Liver (tissue), 3 donors: ENCODE results near the gene ZNF229.

Source experiments
- RAD21 ChIP-seq, 2 donors: IDR thresholded peaks; 2 replicates each; pipeline ENCODE4 v1.6.1; 2016; ENCODE audit warnings: antibody characterized with exemption in 2 of 2, mild to moderate bottlenecking in 2 of 2
- TAF1 ChIP-seq: conservative IDR thresholded peaks from 2 replicates; pipeline ENCODE4 v1.6.1; 2016; ENCODE audit warnings: antibody characterized with exemption, mild to moderate bottlenecking
- YY1 ChIP-seq: IDR thresholded peaks from 2 replicates; pipeline ENCODE4 v1.6.1; 2016; ENCODE audit warnings: antibody characterized with exemption, mild to moderate bottlenecking
- TF ChIP-seq, protein P1 (sequence below): IDR thresholded peaks from 2 replicates; pipeline ENCODE4 v1.6.1; 2016; ENCODE audit warnings: antibody characterized with exemption, mild to moderate bottlenecking
- TF ChIP-seq, protein P2 (sequence below): fragments of 150-350 bp; IDR thresholded peaks from 2 replicates; pipeline ENCODE4 v1.5.1; 2017; ENCODE audit warnings: improper control_type of control experiment, low read depth, low read length; ENCODE audit not compliant: missing input control
- donor health status: healthy.
- donor health status: healthy.

DNA sequence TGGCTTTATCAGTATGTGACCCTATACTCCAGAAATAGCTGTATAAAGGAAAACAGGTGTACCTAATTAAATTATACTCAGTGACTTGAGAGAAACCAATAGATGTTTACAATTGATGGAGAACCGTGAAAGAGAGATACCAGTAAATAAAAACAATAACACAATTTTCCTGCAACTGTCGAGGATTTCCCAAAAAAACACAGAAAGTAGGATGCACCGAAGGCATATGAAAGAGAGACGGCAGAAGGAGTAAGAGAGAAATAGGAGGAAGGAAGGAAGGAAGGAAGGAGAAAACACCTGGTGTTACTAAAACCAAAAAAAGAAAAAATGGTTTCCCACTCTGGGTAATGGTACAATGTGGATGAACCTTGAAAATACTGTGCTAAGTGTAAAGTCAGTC, 6.8 kb upstream of the ZNF229 start:
- TF ChIP-seq, protein P1, sequence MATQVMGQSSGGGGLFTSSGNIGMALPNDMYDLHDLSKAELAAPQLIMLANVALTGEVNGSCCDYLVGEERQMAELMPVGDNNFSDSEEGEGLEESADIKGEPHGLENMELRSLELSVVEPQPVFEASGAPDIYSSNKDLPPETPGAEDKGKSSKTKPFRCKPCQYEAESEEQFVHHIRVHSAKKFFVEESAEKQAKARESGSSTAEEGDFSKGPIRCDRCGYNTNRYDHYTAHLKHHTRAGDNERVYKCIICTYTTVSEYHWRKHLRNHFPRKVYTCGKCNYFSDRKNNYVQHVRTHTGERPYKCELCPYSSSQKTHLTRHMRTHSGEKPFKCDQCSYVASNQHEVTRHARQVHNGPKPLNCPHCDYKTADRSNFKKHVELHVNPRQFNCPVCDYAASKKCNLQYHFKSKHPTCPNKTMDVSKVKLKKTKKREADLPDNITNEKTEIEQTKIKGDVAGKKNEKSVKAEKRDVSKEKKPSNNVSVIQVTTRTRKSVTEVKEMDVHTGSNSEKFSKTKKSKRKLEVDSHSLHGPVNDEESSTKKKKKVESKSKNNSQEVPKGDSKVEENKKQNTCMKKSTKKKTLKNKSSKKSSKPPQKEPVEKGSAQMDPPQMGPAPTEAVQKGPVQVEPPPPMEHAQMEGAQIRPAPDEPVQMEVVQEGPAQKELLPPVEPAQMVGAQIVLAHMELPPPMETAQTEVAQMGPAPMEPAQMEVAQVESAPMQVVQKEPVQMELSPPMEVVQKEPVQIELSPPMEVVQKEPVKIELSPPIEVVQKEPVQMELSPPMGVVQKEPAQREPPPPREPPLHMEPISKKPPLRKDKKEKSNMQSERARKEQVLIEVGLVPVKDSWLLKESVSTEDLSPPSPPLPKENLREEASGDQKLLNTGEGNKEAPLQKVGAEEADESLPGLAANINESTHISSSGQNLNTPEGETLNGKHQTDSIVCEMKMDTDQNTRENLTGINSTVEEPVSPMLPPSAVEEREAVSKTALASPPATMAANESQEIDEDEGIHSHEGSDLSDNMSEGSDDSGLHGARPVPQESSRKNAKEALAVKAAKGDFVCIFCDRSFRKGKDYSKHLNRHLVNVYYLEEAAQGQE = no peak
- TF ChIP-seq RAD21 (IDR thresholded peaks at IDR 0.05) = no peak
- TF ChIP-seq, protein P2, sequence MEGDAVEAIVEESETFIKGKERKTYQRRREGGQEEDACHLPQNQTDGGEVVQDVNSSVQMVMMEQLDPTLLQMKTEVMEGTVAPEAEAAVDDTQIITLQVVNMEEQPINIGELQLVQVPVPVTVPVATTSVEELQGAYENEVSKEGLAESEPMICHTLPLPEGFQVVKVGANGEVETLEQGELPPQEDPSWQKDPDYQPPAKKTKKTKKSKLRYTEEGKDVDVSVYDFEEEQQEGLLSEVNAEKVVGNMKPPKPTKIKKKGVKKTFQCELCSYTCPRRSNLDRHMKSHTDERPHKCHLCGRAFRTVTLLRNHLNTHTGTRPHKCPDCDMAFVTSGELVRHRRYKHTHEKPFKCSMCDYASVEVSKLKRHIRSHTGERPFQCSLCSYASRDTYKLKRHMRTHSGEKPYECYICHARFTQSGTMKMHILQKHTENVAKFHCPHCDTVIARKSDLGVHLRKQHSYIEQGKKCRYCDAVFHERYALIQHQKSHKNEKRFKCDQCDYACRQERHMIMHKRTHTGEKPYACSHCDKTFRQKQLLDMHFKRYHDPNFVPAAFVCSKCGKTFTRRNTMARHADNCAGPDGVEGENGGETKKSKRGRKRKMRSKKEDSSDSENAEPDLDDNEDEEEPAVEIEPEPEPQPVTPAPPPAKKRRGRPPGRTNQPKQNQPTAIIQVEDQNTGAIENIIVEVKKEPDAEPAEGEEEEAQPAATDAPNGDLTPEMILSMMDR = no peak
- TF ChIP-seq YY1 = no peak
- no peak for TF ChIP-seq TAF1
